Fibroblast of mammary gland (primary cell): ENCODE data around the gene SKIC8.

Source experiments
- DNase-seq: peaks from one replicate; pipeline ENCODE4 v3.0.0-alpha.2; 2010; ENCODE audit warnings: low read depth
- H3K4me3 ChIP-seq: 2 replicates; pipeline ENCODE4 v1.5.1; 2011; ENCODE audit warnings: low read depth, mild to moderate bottlenecking, low read length, moderate library complexity; ENCODE audit not compliant: control insufficient read depth
- TF ChIP-seq, protein P1 (sequence below): conservative IDR thresholded peaks from 2 replicates; pipeline ENCODE4 v1.5.1; 2011; ENCODE audit warnings: low read depth, low read length, inconsistent platforms; ENCODE audit not compliant: control insufficient read depth, insufficient read depth

Gene SKIC8

GRCh38 chr15:78311292-78311691, 11.9 kb upstream of the SKIC8 start:
- no peak overlapping the region for H3K4me3 ChIP-seq
- no peak for DNase-seq
- TF ChIP-seq, protein P1, sequence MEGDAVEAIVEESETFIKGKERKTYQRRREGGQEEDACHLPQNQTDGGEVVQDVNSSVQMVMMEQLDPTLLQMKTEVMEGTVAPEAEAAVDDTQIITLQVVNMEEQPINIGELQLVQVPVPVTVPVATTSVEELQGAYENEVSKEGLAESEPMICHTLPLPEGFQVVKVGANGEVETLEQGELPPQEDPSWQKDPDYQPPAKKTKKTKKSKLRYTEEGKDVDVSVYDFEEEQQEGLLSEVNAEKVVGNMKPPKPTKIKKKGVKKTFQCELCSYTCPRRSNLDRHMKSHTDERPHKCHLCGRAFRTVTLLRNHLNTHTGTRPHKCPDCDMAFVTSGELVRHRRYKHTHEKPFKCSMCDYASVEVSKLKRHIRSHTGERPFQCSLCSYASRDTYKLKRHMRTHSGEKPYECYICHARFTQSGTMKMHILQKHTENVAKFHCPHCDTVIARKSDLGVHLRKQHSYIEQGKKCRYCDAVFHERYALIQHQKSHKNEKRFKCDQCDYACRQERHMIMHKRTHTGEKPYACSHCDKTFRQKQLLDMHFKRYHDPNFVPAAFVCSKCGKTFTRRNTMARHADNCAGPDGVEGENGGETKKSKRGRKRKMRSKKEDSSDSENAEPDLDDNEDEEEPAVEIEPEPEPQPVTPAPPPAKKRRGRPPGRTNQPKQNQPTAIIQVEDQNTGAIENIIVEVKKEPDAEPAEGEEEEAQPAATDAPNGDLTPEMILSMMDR: no peak

DNA sequence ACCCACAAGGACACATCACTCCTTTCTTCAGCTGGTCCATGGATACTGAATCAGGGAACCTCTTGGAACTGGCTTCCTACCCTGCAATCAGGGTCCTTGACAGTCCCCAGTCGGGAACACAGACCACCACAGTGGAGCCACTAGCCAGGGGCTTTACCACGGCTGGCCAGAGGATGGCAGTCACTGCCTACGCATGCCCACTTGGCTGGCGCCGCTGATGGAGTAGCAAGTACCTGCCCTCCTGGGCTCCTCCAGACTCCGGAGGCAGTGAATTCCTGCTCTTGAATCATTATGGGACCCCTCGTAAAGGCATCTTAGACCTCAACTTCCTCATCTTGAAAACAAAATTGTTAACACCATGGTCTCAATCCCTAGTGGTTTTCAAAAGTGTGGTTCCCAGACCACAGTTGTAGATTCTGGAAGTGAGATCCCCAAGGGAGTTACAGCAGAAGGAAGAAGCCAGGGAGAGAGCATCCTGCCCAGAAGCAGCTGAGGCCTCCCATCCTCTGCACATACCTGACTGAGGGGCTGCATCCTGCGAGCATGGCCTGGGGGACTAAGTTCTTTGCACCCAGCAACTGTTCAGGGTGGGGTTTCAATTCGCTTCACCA, 9.1 kb upstream of the SKIC8 start:
- no peak overlapping the region for H3K4me3 ChIP-seq
- DNase-seq: peak; percentile 57
- TF ChIP-seq, protein P1: peak; percentile 92

DNA sequence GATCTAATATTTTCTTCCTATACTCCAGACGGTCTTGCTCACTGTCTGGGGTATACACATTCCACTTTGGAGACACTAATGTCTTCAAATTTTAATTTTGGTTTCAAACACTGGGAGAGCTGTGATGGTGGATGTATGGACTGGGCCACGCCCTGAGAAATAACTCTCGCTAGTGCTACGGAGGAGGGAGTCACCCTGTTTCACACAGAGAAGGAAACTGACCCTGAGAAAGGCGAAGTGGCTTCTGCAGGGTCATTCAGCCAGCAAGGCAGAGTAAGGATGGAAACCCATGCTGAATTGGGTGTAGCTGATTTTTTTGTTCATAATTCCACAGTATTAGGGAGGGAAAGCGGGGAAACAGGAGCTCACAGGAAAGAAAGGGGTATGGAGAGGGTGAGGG, 8.6 kb upstream of the SKIC8 start:
- no peak for DNase-seq
- H3K4me3 ChIP-seq: no peak overlapping the region
- TF ChIP-seq, protein P1: no peak

GRCh38 chr15:78306176-78306774, 6.9 kb upstream of the SKIC8 start:
- H3K4me3 ChIP-seq: no peak overlapping the region
- DNase-seq: peak; percentile 71
- TF ChIP-seq, protein P1: no peak

GRCh38 chr15:78304216-78305066, 5.0 kb upstream of the SKIC8 start:
- H3K4me3 ChIP-seq: no peak overlapping the region
- DNase-seq: no peak
- TF ChIP-seq, protein P1: no peak

DNA sequence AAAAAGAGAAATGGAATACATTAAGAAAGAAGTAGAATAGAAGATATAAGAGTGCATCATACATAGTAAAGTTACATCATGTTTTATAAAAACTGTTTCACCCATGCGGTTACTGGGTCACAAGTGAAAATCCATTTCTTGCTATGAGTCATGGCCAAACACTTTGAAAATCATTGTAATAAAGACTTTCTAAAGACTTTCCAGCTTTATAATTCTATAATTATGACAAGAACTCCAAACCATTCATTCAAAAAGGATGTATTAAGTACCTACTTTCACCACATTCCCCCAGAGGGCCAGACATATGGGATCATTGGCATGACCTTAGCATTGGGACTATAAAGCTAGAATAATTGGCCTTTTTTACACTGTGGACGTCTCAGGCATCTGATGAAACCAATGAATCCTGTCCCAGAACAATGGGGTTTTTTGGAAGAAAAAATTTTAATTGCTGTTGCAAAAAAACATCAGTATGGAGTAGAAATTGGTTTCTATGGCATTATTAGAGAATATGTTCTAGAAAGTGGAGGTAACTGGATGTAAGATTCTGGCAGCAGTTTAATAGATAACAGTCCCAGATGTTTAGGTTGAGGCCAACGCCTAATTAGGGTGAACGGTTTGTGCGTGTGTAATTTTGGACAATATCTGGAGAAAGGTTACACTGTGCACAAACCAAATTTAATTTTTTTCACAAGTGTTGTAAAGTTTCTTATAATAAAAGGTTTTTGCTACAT, 3.3 kb upstream of the SKIC8 start:
- DNase-seq: peak; percentile 91
- TF ChIP-seq, protein P1: no peak
- no peak overlapping the region for H3K4me3 ChIP-seq
